Measurements from ENCODE around the gene ARHGAP28. TPM values are rescaled to one million over a fixed set of nuclear protein-coding genes. Genes with fewer than 3 reads are reported as not detected.

ARHGAP28 gene
- total RNA-seq, 2 donors from 2014 or later: 110 to 133 TPM

GRCh38 chr18:6959110-6959509 is 229.6 kb downstream of the ARHGAP28 start:
- H3K4me3 Mint-ChIP-seq: no peak overlapping the region
- DNase-seq: no peak
- 95 to 96% methylated on average over 8 to 12 of the region's 12 CpGs for WGBS, 2 experiments (ENCODE audit: insufficient coverage in 1 of 2, insufficient read length in 1 of 2)
- H3K4me3 ChIP-seq (ENCODE audit: low read length): no peak overlapping the region
- no peak overlapping the region for H3K9ac ChIP-seq (ENCODE audit: extremely low read depth, low read length, poor library complexity, severe bottlenecking)
- H3K27me3 Mint-ChIP-seq (ENCODE audit: insufficient read depth): no peaks in the 10 kb centered on the region
- no peak overlapping the region for H3K27ac ChIP-seq (ENCODE audit: low read depth, low read length)
- H3K9me3 Mint-ChIP-seq: peaks cover 9% of the 10 kb centered on the region
- no peaks in the 10 kb centered on the region for H3K4me1 ChIP-seq (ENCODE audit: control insufficient read depth, insufficient read depth, low read length)
- H3K27me3 ChIP-seq (ENCODE audit: control insufficient read depth, insufficient read depth, low read length, poor library complexity, severe bottlenecking): no peaks in the 10 kb centered on the region
- H3K27ac Mint-ChIP-seq: no peak overlapping the region
- peaks cover 95% of the 10 kb centered on the region for H3K36me3 ChIP-seq (ENCODE audit: control insufficient read depth, insufficient read depth, low read length)
- TF ChIP-seq, protein P1, sequence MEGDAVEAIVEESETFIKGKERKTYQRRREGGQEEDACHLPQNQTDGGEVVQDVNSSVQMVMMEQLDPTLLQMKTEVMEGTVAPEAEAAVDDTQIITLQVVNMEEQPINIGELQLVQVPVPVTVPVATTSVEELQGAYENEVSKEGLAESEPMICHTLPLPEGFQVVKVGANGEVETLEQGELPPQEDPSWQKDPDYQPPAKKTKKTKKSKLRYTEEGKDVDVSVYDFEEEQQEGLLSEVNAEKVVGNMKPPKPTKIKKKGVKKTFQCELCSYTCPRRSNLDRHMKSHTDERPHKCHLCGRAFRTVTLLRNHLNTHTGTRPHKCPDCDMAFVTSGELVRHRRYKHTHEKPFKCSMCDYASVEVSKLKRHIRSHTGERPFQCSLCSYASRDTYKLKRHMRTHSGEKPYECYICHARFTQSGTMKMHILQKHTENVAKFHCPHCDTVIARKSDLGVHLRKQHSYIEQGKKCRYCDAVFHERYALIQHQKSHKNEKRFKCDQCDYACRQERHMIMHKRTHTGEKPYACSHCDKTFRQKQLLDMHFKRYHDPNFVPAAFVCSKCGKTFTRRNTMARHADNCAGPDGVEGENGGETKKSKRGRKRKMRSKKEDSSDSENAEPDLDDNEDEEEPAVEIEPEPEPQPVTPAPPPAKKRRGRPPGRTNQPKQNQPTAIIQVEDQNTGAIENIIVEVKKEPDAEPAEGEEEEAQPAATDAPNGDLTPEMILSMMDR (conservative IDR thresholded peaks at IDR 0.05): no peak
- H3K9me3 ChIP-seq (ENCODE audit: control insufficient read depth, low read length): peaks cover 20% of the 10 kb centered on the region
- H3K4me1 Mint-ChIP-seq: no peaks in the 10 kb centered on the region
- peaks cover 95% of the 10 kb centered on the region for H3K36me3 Mint-ChIP-seq (ENCODE audit: low read depth)

DNA sequence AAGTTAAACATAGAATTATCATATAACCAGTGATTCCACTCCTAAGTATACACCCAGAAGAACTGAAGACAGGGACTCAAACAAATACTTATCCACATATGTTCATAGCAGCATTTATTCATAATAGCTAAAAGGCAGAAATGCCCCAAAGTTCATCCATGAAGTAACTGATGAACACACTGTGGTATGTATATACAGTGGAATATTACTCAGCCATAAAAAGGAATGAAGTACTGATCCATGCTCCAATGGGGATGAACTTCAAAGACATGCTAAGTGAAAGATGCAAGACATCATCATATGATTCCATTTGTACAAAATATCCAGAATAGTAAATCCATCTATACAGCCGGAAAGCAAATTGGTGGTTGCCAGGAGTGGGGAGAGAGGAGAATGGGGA is 230.6 kb downstream of the ARHGAP28 start:
- Histone ChIP-seq H3K36me3 (ENCODE audit: control insufficient read depth, insufficient read depth, low read length) (peaks cover 98% of the 10 kb centered on the region), H3K27me3 (ENCODE audit: control insufficient read depth, insufficient read depth, low read length, poor library complexity, severe bottlenecking) (no peaks in the 10 kb centered on the region), H3K9ac (ENCODE audit: extremely low read depth, low read length, poor library complexity, severe bottlenecking) (no peak overlapping the region), H3K4me3 (ENCODE audit: low read length) (no peak overlapping the region), H3K9me3 (ENCODE audit: control insufficient read depth, low read length) (peaks cover 20% of the 10 kb centered on the region), H3K4me1 (ENCODE audit: control insufficient read depth, insufficient read depth, low read length) (no peaks in the 10 kb centered on the region), H3K27ac (ENCODE audit: low read depth, low read length) (no peak overlapping the region)
- Mint-ChIP-seq H3K9me3 (peaks cover 9% of the 10 kb centered on the region), H3K36me3 (ENCODE audit: low read depth) (peaks cover 95% of the 10 kb centered on the region), H3K4me3 (no peak overlapping the region), H3K27ac (no peak overlapping the region), H3K27me3 (ENCODE audit: insufficient read depth) (no peaks in the 10 kb centered on the region), H3K4me1 (no peaks in the 10 kb centered on the region)
- TF ChIP-seq, protein P1 (conservative IDR thresholded peaks at IDR 0.05): no peak
- 93% methylated on average over 1 of the region's 1 CpG; no CpG with 5 or more reads in 1 of the 2 experiments for WGBS, 2 experiments (ENCODE audit: insufficient coverage in 1 of 2, insufficient read length in 1 of 2)
- DNase-seq: no peak

- Histone ChIP-seq H3K36me3 (ENCODE audit: control insufficient read depth, insufficient read depth, low read length) (peaks cover 98% of the 10 kb centered on the region), H3K4me1 (ENCODE audit: control insufficient read depth, insufficient read depth, low read length) (no peaks in the 10 kb centered on the region), H3K4me3 (ENCODE audit: low read length) (no peak overlapping the region), H3K27ac (ENCODE audit: low read depth, low read length) (no peak overlapping the region), H3K27me3 (ENCODE audit: control insufficient read depth, insufficient read depth, low read length, poor library complexity, severe bottlenecking) (no peaks in the 10 kb centered on the region), H3K9me3 (ENCODE audit: control insufficient read depth, low read length) (peaks cover 20% of the 10 kb centered on the region), H3K9ac (ENCODE audit: extremely low read depth, low read length, poor library complexity, severe bottlenecking) (no peak overlapping the region)
- H3K9me3 Mint-ChIP-seq: peaks cover 9% of the 10 kb centered on the region
- DNase-seq: no peak
- H3K36me3 Mint-ChIP-seq (ENCODE audit: low read depth): peaks cover 95% of the 10 kb centered on the region
- TF ChIP-seq, protein P1 (conservative IDR thresholded peaks at IDR 0.05): no peak
- no peaks in the 10 kb centered on the region for H3K27me3 Mint-ChIP-seq (ENCODE audit: insufficient read depth)
- 93 to 100% methylated on average over 2 of the region's 2 CpGs for WGBS, 2 experiments (ENCODE audit: insufficient coverage in 1 of 2, insufficient read length in 1 of 2)
- no peaks in the 10 kb centered on the region for H3K4me1 Mint-ChIP-seq
- H3K27ac Mint-ChIP-seq: no peak overlapping the region
- H3K4me3 Mint-ChIP-seq: no peak overlapping the region
Measured at GRCh38 chr18:6960656-6961055, 231.1 kb downstream of the ARHGAP28 start.
